CD4-positive, alpha-beta memory T cell (primary cell): ENCODE data around the gene RBM14. TPM values are rescaled to one million over a fixed set of nuclear protein-coding genes. Genes with fewer than 3 reads are reported as not detected.

Source experiments
- CTCF ChIA-PET: fragments of 350-600 bp; sonication (Branson Sonifier 250); formaldehyde crosslinking; loops from one replicate; lab custom pipeline; 2021; ENCODE audit warnings: inconsistent platforms; ENCODE audit not compliant: partially characterized antibody; lab: Charles Lee
- POLR2A ChIA-PET: fragments of 350-600 bp; sonication (Branson Sonifier 250); formaldehyde crosslinking; loops from one replicate; lab custom pipeline; 2021; ENCODE audit not compliant: partially characterized antibody; lab: Charles Lee
- DNase-seq, 5 donors: peaks; one replicate each; pipeline versions ENCODE4 v3.0.0 to v3.0.0-alpha.2; 2020 to 2022; ENCODE audit warnings: mixed read lengths in 1 of 5
- H3K27ac ChIP-seq: one replicate; pipeline ENCODE4 v1.7.0; 2013; ENCODE audit warnings: low read depth, low read length
- H3K27me3 ChIP-seq: 2 replicates; pipeline ENCODE4 v1.7.0; 2013; ENCODE audit warnings: mild to moderate bottlenecking, low read length, moderate library complexity; ENCODE audit not compliant: insufficient read depth
- H3K36me3 ChIP-seq: 2 replicates; pipeline ENCODE4 v1.7.0; 2013; ENCODE audit warnings: mild to moderate bottlenecking, low read length, moderate library complexity; ENCODE audit not compliant: insufficient read depth
- H3K4me1 ChIP-seq: 2 replicates; pipeline ENCODE4 v1.7.0; 2013; ENCODE audit warnings: mild to moderate bottlenecking, low read length, moderate library complexity; ENCODE audit not compliant: insufficient read depth
- H3K4me3 ChIP-seq, 2 donors: one replicate each; pipeline ENCODE4 v1.7.0; 2013; ENCODE audit warnings: low read length in 2 of 2, mild to moderate bottlenecking in 1 of 2
- H3K9me3 ChIP-seq, 2 donors: one replicate each; pipeline ENCODE4 v1.7.0; 2013; ENCODE audit warnings: low read length in 2 of 2, control low read depth in 1 of 2; ENCODE audit not compliant: control insufficient read depth in 1 of 2
- H3K27ac Mint-ChIP-seq, 7 donors: one replicate each; pipeline ENCODE4 v1.8.0; 2020 to 2021; ENCODE audit warnings: mixed read lengths in 7 of 7, mild to moderate bottlenecking in 6 of 7, inconsistent platforms in 3 of 7, moderate library complexity in 3 of 7
- H3K27me3 Mint-ChIP-seq, 2 donors: one replicate each; pipeline ENCODE4 v1.8.0; 2020 to 2021; ENCODE audit warnings: mixed read lengths in 2 of 2
- H3K36me3 Mint-ChIP-seq, 2 donors: one replicate each; pipeline ENCODE4 v1.8.0; 2020 to 2021; ENCODE audit warnings: mixed read lengths in 2 of 2, inconsistent platforms in 1 of 2, mild to moderate bottlenecking in 1 of 2
- H3K4me1 Mint-ChIP-seq, 4 donors: one replicate each; pipeline ENCODE4 v1.8.0; 2020 to 2021; ENCODE audit warnings: mixed read lengths in 4 of 4, mild to moderate bottlenecking in 1 of 4
- H3K4me3 Mint-ChIP-seq, 8 donors: one replicate each; pipeline ENCODE4 v1.8.0; 2020 to 2021; ENCODE audit warnings: mixed read lengths in 8 of 8, mild to moderate bottlenecking in 7 of 8, moderate library complexity in 6 of 8, inconsistent platforms in 3 of 8
- H3K9me3 Mint-ChIP-seq, 8 donors: one replicate each; pipeline ENCODE4 v1.8.0; 2020 to 2021; ENCODE audit warnings: mixed read lengths in 8 of 8, mild to moderate bottlenecking in 5 of 8, inconsistent platforms in 3 of 8, moderate library complexity in 1 of 8
- intact Hi-C: fragments of 100-400 bp; cut with micrococcal nuclease; formaldehyde crosslinking; loops from one replicate; pipeline ENCODE4 v1.15.1; 2023
- polyA plus RNA-seq, 2 donors: library from polyadenylated mRNA; unstranded; fragments of 300-500 nt; fragmentation: Illumina TruSeq; gene quantifications; one replicate each; pipeline ENCODE4 v1.2.3, GENCODE V29; 2021
- total RNA-seq, 2 experiments: library from RNA; stranded (reverse); gene quantifications; one replicate each; pipeline ENCODE4 v1.2.3, GENCODE V29; 2021

RBM14 gene
- total and polyA plus RNA-seq, 4 experiments from 2014 or later, result 66.2 to 196 (median 118) TPM

- Histone ChIP-seq H3K9me3 (no peaks in the 10 kb centered on the region), H3K27ac (peak overlapping the region; percentile 88), H3K4me3 (peak overlapping the region; percentile 71 to 98), H3K36me3 (no peaks in the 10 kb centered on the region), H3K27me3 (no peaks in the 10 kb centered on the region), H3K4me1 (peaks cover 35% of the 10 kb centered on the region)
- Mint-ChIP-seq H3K4me3 (peak overlapping the region; percentile 98 to 100 (median 99)), H3K9me3 (no peaks in the 10 kb centered on the region), H3K4me1 (peaks cover 16 to 42% (median 27%) of the 10 kb centered on the region in 4 donors), H3K27me3 (no peaks in the 10 kb centered on the region), H3K27ac (peak overlapping the region; percentile 96 to 100 (median 100)), H3K36me3 (peaks cover 0 to 7% of the 10 kb centered on the region in 2 donors)
- peak in 1 of 5 donors; percentile 8 for DNase-seq
- ChIA-PET CTCF (interaction anchor here (0.5 to 6.9 kb wide), 5 partner anchors 14 to 241 kb away, joined by 3 to 54 read pairs (median 19); partner anchors contain the start of genes RBM4 and RBM4B), POLR2A (interaction anchor here (0.7 to 6.1 kb wide), 7 partner anchors 13 to 84 kb away, joined by 3 to 69 read pairs (median 5); partner anchors contain the start of genes ACTN3, CTSF, RBM14 and RBM4)
- intact Hi-C loops, result loop anchor here (1.0 to 2.0 kb wide), 5 partner anchors 23 to 249 kb away; partner anchors contain the start of genes ACTN3, RBM14, RBM4 and RBM4B
Observed at GRCh38 chr11:66593650-66594049, 22.8 kb upstream of the RBM14 start.

GRCh38 chr11:66595245-66595904 is 21.1 kb upstream of the RBM14 start:
- POLR2A ChIA-PET, result interaction anchor here (1.2 to 6.1 kb wide), 5 partner anchors 16 to 82 kb away, joined by 3 to 69 read pairs (median 9); partner anchors contain the start of genes RBM14, RBM4 and RBM4B

GRCh38 chr11:66598993-66599392 is 17.4 kb upstream of the RBM14 start:
- no peaks in the 10 kb centered on the region for H3K27me3 Mint-ChIP-seq
- H3K9me3 Mint-ChIP-seq, result no peaks in the 10 kb centered on the region
- no peak for DNase-seq
- H3K4me1 Mint-ChIP-seq, result peaks cover 7 to 20% (median 13%) of the 10 kb centered on the region in 4 donors
- intact Hi-C loops, result no loop called here
- POLR2A ChIA-PET, result interaction anchor here (0.8 kb wide), 1 partner anchor 18 kb away, joined by 3 read pairs; no protein-coding TSS in a partner anchor
- H3K9me3 ChIP-seq, result no peaks in the 10 kb centered on the region
- peaks cover 18% of the 10 kb centered on the region for H3K4me1 ChIP-seq
- CTCF ChIA-PET, result interaction anchor here (1.6 kb wide), 2 partner anchors 31 to 38 kb away, joined by 3 to 4 read pairs; partner anchors contain the start of gene CTSF
- H3K36me3 ChIP-seq, result peaks cover 5% of the 10 kb centered on the region
- H3K27ac ChIP-seq, result no peak overlapping the region
- H3K4me3 Mint-ChIP-seq, result no peak overlapping the region
- peaks cover 0 to 14% of the 10 kb centered on the region in 2 donors for H3K36me3 Mint-ChIP-seq
- no peak overlapping the region for H3K4me3 ChIP-seq
- H3K27me3 ChIP-seq, result no peaks in the 10 kb centered on the region
- no peak overlapping the region for H3K27ac Mint-ChIP-seq

More at GRCh38 chr11:66595245-66595904, 21.1 kb upstream of the RBM14 start:
- H3K4me1 Mint-ChIP-seq, result peaks cover 16 to 42% (median 27%) of the 10 kb centered on the region in 4 donors
- peaks cover 35% of the 10 kb centered on the region for H3K4me1 ChIP-seq
- no peaks in the 10 kb centered on the region for H3K27me3 ChIP-seq
- intact Hi-C loops, result no loop called here
- H3K4me3 Mint-ChIP-seq, result peak overlapping the region; percentile 7 to 82 (median 44)
- no peak for DNase-seq
- H3K9me3 Mint-ChIP-seq, result no peaks in the 10 kb centered on the region
- H3K27me3 Mint-ChIP-seq, result no peaks in the 10 kb centered on the region
- H3K4me3 ChIP-seq, result no peak overlapping the region
- no peak overlapping the region for H3K27ac ChIP-seq
- CTCF ChIA-PET, result interaction anchor here (1.0 to 6.9 kb wide), 4 partner anchors 14 to 166 kb away, joined by 3 to 45 read pairs (median 4); partner anchors contain the start of gene RBM4B
- peak overlapping the region in 6 of 7 donors; percentile 44 to 90 (median 76) for H3K27ac Mint-ChIP-seq
- H3K36me3 ChIP-seq, result no peaks in the 10 kb centered on the region
- H3K9me3 ChIP-seq, result no peaks in the 10 kb centered on the region
- peaks cover 0 to 9% of the 10 kb centered on the region in 2 donors for H3K36me3 Mint-ChIP-seq

GRCh38 chr11:66600219-66600618 is 16.2 kb upstream of the RBM14 start:
- H3K4me1 Mint-ChIP-seq, result peaks cover 2 to 10% (median 6%) of the 10 kb centered on the region in 4 donors
- H3K9me3 ChIP-seq, result no peaks in the 10 kb centered on the region
- no peak for DNase-seq
- CTCF ChIA-PET, result no interaction called here
- no peaks in the 10 kb centered on the region for H3K9me3 Mint-ChIP-seq
- no peak overlapping the region for H3K4me3 ChIP-seq
- H3K4me3 Mint-ChIP-seq, result no peak overlapping the region
- no peaks in the 10 kb centered on the region for H3K27me3 ChIP-seq
- H3K27ac Mint-ChIP-seq, result peak overlapping the region in 1 of 7 donors; percentile 64
- H3K36me3 ChIP-seq, result peaks cover 12% of the 10 kb centered on the region
- no peaks in the 10 kb centered on the region for H3K27me3 Mint-ChIP-seq
- POLR2A ChIA-PET, result interaction anchor here (0.8 to 1.2 kb wide), 2 partner anchors 10 to 17 kb away, joined by 4 to 5 read pairs; partner anchors contain the start of gene RBM14
- H3K36me3 Mint-ChIP-seq, result peaks cover 0 to 25% of the 10 kb centered on the region in 2 donors
- peaks cover 9% of the 10 kb centered on the region for H3K4me1 ChIP-seq
- intact Hi-C loops, result no loop called here
- no peak overlapping the region for H3K27ac ChIP-seq

GRCh38 chr11:66600631-66601233 is 15.7 kb upstream of the RBM14 start:
- intact Hi-C loops, result no loop called here
- Mint-ChIP-seq H3K9me3 (no peaks in the 10 kb centered on the region), H3K27ac (peak overlapping the region in 1 of 7 donors; percentile 64), H3K4me1 (peaks cover 0 to 5% (median 3%) of the 10 kb centered on the region in 4 donors), H3K4me3 (no peak overlapping the region), H3K36me3 (peaks cover 0 to 28% of the 10 kb centered on the region in 2 donors), H3K27me3 (no peaks in the 10 kb centered on the region)
- no peaks in the 10 kb centered on the region for H3K9me3 ChIP-seq
- H3K27ac ChIP-seq, result no peak overlapping the region
- ChIA-PET POLR2A (interaction anchor here (1.2 to 2.4 kb wide), 2 partner anchors 16 to 17 kb away, joined by 5 to 8 read pairs; partner anchors contain the start of gene RBM14), CTCF (interaction anchor here (1.5 to 1.6 kb wide), 2 partner anchors 8 to 78 kb away, joined by 3 to 6 read pairs; partner anchors contain the start of genes CCDC87 and RBM4B)
- peaks cover 4% of the 10 kb centered on the region for H3K4me1 ChIP-seq
- DNase-seq, result no peak
- peaks cover 17% of the 10 kb centered on the region for H3K36me3 ChIP-seq
- H3K27me3 ChIP-seq, result no peaks in the 10 kb centered on the region
- H3K4me3 ChIP-seq, result no peak overlapping the region

GRCh38 chr11:66603072-66603471 is 13.4 kb upstream of the RBM14 start:
- no peaks in the 10 kb centered on the region for H3K9me3 Mint-ChIP-seq
- no peak overlapping the region for H3K27ac ChIP-seq
- H3K27ac Mint-ChIP-seq, result peak overlapping the region in 1 of 7 donors; percentile 70
- peaks cover 0 to 33% of the 10 kb centered on the region in 2 donors for H3K36me3 Mint-ChIP-seq
- H3K4me1 Mint-ChIP-seq, result no peaks in the 10 kb centered on the region
- H3K4me1 ChIP-seq, result no peaks in the 10 kb centered on the region
- no peaks in the 10 kb centered on the region for H3K27me3 ChIP-seq
- H3K9me3 ChIP-seq, result no peaks in the 10 kb centered on the region
- CTCF ChIA-PET, result no interaction called here
- no peak overlapping the region for H3K4me3 Mint-ChIP-seq
- H3K4me3 ChIP-seq, result no peak overlapping the region
- POLR2A ChIA-PET, result interaction anchor here (0.8 to 2.4 kb wide), 2 partner anchors 14 to 40 kb away, joined by 3 to 8 read pairs; partner anchors contain the start of gene RBM14
- intact Hi-C loops, result no loop called here
- no peaks in the 10 kb centered on the region for H3K27me3 Mint-ChIP-seq
- DNase-seq, result no peak
- H3K36me3 ChIP-seq, result peaks cover 20% of the 10 kb centered on the region
